Astrocyte (in vitro differentiated cells and primary cell): Measurements from ENCODE around the gene DERA. TPM values are rescaled to one million over a fixed set of nuclear protein-coding genes. Genes with fewer than 3 reads are reported as not detected.
A peak's percentile ranks its signal among the peaks of the same experiment; 100 is the strongest.

Source experiments
- DNase-seq: peaks from one replicate; pipeline ENCODE4 v3.0.0-alpha.2; 2010; ENCODE audit warnings: low read depth
- FAIRE-seq: peaks from 2 replicates; lab custom pipeline; 2011; peaks lifted over from hg19 to GRCh38; lab: Jason Lieb, UNC
- H2AFZ ChIP-seq: 2 replicates; pipeline ENCODE4 v1.6.0; 2012; ENCODE audit warnings: low read depth, low read length, inconsistent platforms
- H3K27ac ChIP-seq: 2 replicates; pipeline ENCODE4 v1.5.1; 2011; ENCODE audit warnings: low read depth, low read length, inconsistent platforms
- H3K27me3 ChIP-seq: 2 replicates; pipeline ENCODE4 v1.6.0; 2011; ENCODE audit warnings: low read length, inconsistent platforms; ENCODE audit not compliant: insufficient read depth
- H3K36me3 ChIP-seq: 2 replicates; pipeline ENCODE4 v1.5.1; 2011; ENCODE audit warnings: low read length, inconsistent platforms; ENCODE audit not compliant: insufficient read depth
- H3K4me1 ChIP-seq: 2 replicates; pipeline ENCODE4 v1.5.1; 2011; ENCODE audit warnings: low read length, inconsistent platforms; ENCODE audit not compliant: insufficient read depth
- H3K4me2 ChIP-seq: 2 replicates; pipeline ENCODE4 v1.6.0; 2012; ENCODE audit warnings: low read length, inconsistent platforms
- H3K4me3 ChIP-seq: 2 replicates; pipeline ENCODE4 v1.5.1; 2011; ENCODE audit warnings: low read depth, mild to moderate bottlenecking, low read length, inconsistent platforms; ENCODE audit not compliant: insufficient read depth
- H3K79me2 ChIP-seq: 2 replicates; pipeline ENCODE4 v1.6.0; 2012; ENCODE audit warnings: mild to moderate bottlenecking, low read length, inconsistent platforms; ENCODE audit not compliant: insufficient read depth
- H3K9ac ChIP-seq: 2 replicates; pipeline ENCODE4 v1.6.0; 2012; ENCODE audit warnings: mild to moderate bottlenecking, low read length, inconsistent platforms
- H3K9me3 ChIP-seq: 2 replicates; pipeline ENCODE4 v1.5.1; 2012; ENCODE audit warnings: low read depth, mild to moderate bottlenecking, low read length, inconsistent platforms; ENCODE audit not compliant: insufficient read depth
- H4K20me1 ChIP-seq: 2 replicates; pipeline ENCODE4 v1.6.0; 2012; ENCODE audit warnings: low read length, inconsistent platforms; ENCODE audit not compliant: insufficient read depth
- H3K27ac Mint-ChIP-seq: one replicate; pipeline ENCODE4 v1.8.0; 2021; ENCODE audit warnings: mild to moderate bottlenecking, mixed read lengths; ENCODE audit not compliant: unreplicated experiment
- H3K27me3 Mint-ChIP-seq: one replicate; pipeline ENCODE4 v1.8.0; 2021; ENCODE audit warnings: low read depth, mixed read lengths; ENCODE audit not compliant: unreplicated experiment
- H3K36me3 Mint-ChIP-seq: one replicate; pipeline ENCODE4 v1.8.0; 2021; ENCODE audit warnings: low read depth, mixed read lengths; ENCODE audit not compliant: unreplicated experiment
- H3K4me1 Mint-ChIP-seq: one replicate; pipeline ENCODE4 v1.8.0; 2021; ENCODE audit warnings: low read depth, mixed read lengths; ENCODE audit not compliant: unreplicated experiment
- H3K4me3 Mint-ChIP-seq: one replicate; pipeline ENCODE4 v1.8.0; 2021; ENCODE audit warnings: mild to moderate bottlenecking, moderate library complexity, mixed read lengths; ENCODE audit not compliant: unreplicated experiment
- H3K9me3 Mint-ChIP-seq: one replicate; pipeline ENCODE4 v1.8.0; 2021; ENCODE audit warnings: mild to moderate bottlenecking, mixed read lengths; ENCODE audit not compliant: unreplicated experiment
- EZH2 ChIP-seq: IDR thresholded peaks from 2 replicates; pipeline ENCODE4 v1.6.1; 2012; ENCODE audit warnings: mild to moderate bottlenecking, low read length, inconsistent platforms; ENCODE audit not compliant: insufficient read depth
- total RNA-seq: library from RNA; stranded (reverse); gene quantifications from 2 replicates; pipeline ENCODE4 v1.2.1, GENCODE V29; 2021
- TF ChIP-seq, protein P1 (sequence below): IDR thresholded peaks from 2 replicates; pipeline ENCODE4 v1.5.1; 2011; ENCODE audit warnings: low read depth, mild to moderate bottlenecking, inconsistent platforms, low read length, moderate library complexity; ENCODE audit not compliant: insufficient read depth

The DERA gene
- total RNA-seq, 1 donor from 2014 or later: 40.1 TPM

DNA sequence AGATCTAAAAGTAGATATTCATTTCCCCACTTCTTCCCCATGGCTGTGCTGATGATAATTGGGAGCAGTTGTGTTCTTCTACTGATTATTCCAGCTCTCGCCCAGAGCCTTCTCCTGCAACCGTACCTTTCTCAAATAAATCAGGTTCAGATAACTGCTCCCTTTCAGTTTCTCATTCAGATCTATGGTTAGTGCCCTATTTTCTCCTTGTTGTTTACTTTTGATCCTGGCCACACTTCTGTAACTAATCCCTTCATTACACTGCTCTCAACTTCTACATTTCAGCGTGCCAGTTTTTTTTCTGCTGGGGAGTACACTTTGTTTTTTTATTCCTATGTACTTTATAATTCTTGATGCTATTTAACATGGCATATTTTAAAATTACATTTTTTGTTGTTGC is 31.7 kb upstream of the DERA start:
- no peak for TF ChIP-seq EZH2
- TF ChIP-seq, protein P1, sequence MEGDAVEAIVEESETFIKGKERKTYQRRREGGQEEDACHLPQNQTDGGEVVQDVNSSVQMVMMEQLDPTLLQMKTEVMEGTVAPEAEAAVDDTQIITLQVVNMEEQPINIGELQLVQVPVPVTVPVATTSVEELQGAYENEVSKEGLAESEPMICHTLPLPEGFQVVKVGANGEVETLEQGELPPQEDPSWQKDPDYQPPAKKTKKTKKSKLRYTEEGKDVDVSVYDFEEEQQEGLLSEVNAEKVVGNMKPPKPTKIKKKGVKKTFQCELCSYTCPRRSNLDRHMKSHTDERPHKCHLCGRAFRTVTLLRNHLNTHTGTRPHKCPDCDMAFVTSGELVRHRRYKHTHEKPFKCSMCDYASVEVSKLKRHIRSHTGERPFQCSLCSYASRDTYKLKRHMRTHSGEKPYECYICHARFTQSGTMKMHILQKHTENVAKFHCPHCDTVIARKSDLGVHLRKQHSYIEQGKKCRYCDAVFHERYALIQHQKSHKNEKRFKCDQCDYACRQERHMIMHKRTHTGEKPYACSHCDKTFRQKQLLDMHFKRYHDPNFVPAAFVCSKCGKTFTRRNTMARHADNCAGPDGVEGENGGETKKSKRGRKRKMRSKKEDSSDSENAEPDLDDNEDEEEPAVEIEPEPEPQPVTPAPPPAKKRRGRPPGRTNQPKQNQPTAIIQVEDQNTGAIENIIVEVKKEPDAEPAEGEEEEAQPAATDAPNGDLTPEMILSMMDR: no peak
- Mint-ChIP-seq H3K9me3 (no peaks in the 10 kb centered on the region), H3K36me3 (no peaks in the 10 kb centered on the region), H3K27me3 (no peaks in the 10 kb centered on the region), H3K4me1 (peaks cover 7% of the 10 kb centered on the region), H3K27ac (no peak overlapping the region), H3K4me3 (no peak overlapping the region)
- H3K9me3 ChIP-seq: no peaks in the 10 kb centered on the region
- FAIRE-seq: no peak
- H4K20me1 ChIP-seq: peaks cover 21% of the 10 kb centered on the region
- peaks cover 23% of the 10 kb centered on the region for H3K79me2 ChIP-seq
- H3K27me3 ChIP-seq: no peaks in the 10 kb centered on the region
- H3K4me3 ChIP-seq: no peak overlapping the region
- H3K4me1 ChIP-seq: peaks cover 8% of the 10 kb centered on the region
- H3K27ac ChIP-seq: no peak overlapping the region
- no peak overlapping the region for H2AFZ ChIP-seq
- H3K36me3 ChIP-seq: no peaks in the 10 kb centered on the region
- no peak overlapping the region for H3K9ac ChIP-seq
- no peak for DNase-seq
- no peak overlapping the region for H3K4me2 ChIP-seq

GRCh38 chr12:15880721-15881120 is 30.4 kb upstream of the DERA start:
- FAIRE-seq (no peak), DNase-seq (no peak)
- peak overlapping the region; percentile 51 for H3K27ac Mint-ChIP-seq
- H3K79me2 ChIP-seq: peaks cover 36% of the 10 kb centered on the region
- H4K20me1 ChIP-seq: peaks cover 34% of the 10 kb centered on the region
- H3K27me3 Mint-ChIP-seq: no peaks in the 10 kb centered on the region
- no peak overlapping the region for H3K4me3 ChIP-seq
- no peak overlapping the region for H3K9ac ChIP-seq
- peak overlapping the region; percentile 43 for H3K4me3 Mint-ChIP-seq
- no peak overlapping the region for H2AFZ ChIP-seq
- peaks cover 7% of the 10 kb centered on the region for H3K36me3 ChIP-seq
- no peaks in the 10 kb centered on the region for H3K9me3 ChIP-seq
- peaks cover 14% of the 10 kb centered on the region for H3K4me1 ChIP-seq
- no peak for TF ChIP-seq EZH2
- TF ChIP-seq, protein P1: no peak
- H3K27ac ChIP-seq: no peak overlapping the region
- peaks cover 14% of the 10 kb centered on the region for H3K4me1 Mint-ChIP-seq
- no peaks in the 10 kb centered on the region for H3K9me3 Mint-ChIP-seq
- H3K27me3 ChIP-seq: no peaks in the 10 kb centered on the region
- H3K36me3 Mint-ChIP-seq: no peaks in the 10 kb centered on the region
- no peak overlapping the region for H3K4me2 ChIP-seq

GRCh38 chr12:15882118-15882971 is 28.8 kb upstream of the DERA start, which contains the start of gene STRAP:
TSS of gene STRAP (plus strand) at chr12:15882387. CDS start at chr12:15882708, 321 bp downstream.
- Histone ChIP-seq H3K36me3 (peaks cover 15% of the 10 kb centered on the region), H3K9ac (peak within 1 kb of the TSS; percentile 100), H3K79me2 (peaks cover 52% of the 10 kb centered on the region), H4K20me1 (peaks cover 50% of the 10 kb centered on the region), H3K9me3 (no peaks in the 10 kb centered on the region), H3K4me3 (peak within 1 kb of the TSS; percentile 95), H3K27me3 (no peaks in the 10 kb centered on the region), H3K4me2 (peak within 1 kb of the TSS; percentile 94), H2AFZ (peak within 1 kb of the TSS; percentile 99), H3K27ac (peak within 1 kb of the TSS; percentile 98), H3K4me1 (peaks cover 25% of the 10 kb centered on the region)
- H3K27me3 Mint-ChIP-seq: no peaks in the 10 kb centered on the region
- no peaks in the 10 kb centered on the region for H3K9me3 Mint-ChIP-seq
- peak within 1 kb of the TSS; percentile 99 for H3K4me3 Mint-ChIP-seq
- TF ChIP-seq, protein P1: no peak
- TF ChIP-seq EZH2: no peak
- peaks cover 7% of the 10 kb centered on the region for H3K36me3 Mint-ChIP-seq
- DNase-seq (peak; percentile 95), FAIRE-seq (peak; percentile 60)
- H3K27ac Mint-ChIP-seq: peak within 1 kb of the TSS; percentile 97
- peaks cover 23% of the 10 kb centered on the region for H3K4me1 Mint-ChIP-seq
